HG02588 (cell line): ENCODE data around the gene UTP4.
"Not testable (repeated sequence)": the region's sequence is repeated elsewhere in the genome, so short reads cannot be mapped to it uniquely, and the experiment has no call there.

Experiments used
- ATAC-seq: cut with Tn5 transposase; IDR thresholded peaks from one replicate; pipeline ENCODE4 v1.9.1; 2021; ENCODE audit warnings: mild to moderate bottlenecking, moderate library complexity; ENCODE audit not compliant: unreplicated experiment

UTP4 gene

GRCh38 chr16:69127966-69128510, 4.4 kb upstream of the UTP4 start:
- no peak for ATAC-seq

- no peak for ATAC-seq
Observed at GRCh38 chr16:69130461-69130860, 2.0 kb upstream of the UTP4 start.

GRCh38 chr16:69131167-69131838, 1.1 kb upstream of the UTP4 start:
- ATAC-seq = no peak

GRCh38 chr16:69131839-69132423, 518 bp upstream of the UTP4 start:
- peak; percentile 30 for ATAC-seq

GRCh38 chr16:69133373-69133954, 1.0 kb downstream of the UTP4 start:
- no peak for ATAC-seq

GRCh38 chr16:69138608-69139007, 6.2 kb downstream of the UTP4 start:
- no peak for ATAC-seq

- ATAC-seq = not testable (repeated sequence)
Observed at GRCh38 chr16:69139464-69139863, 7.0 kb downstream of the UTP4 start.

GRCh38 chr16:69141014-69141413, 8.6 kb downstream of the UTP4 start:
- ATAC-seq = no peak

GRCh38 chr16:69141936-69142335, 9.5 kb downstream of the UTP4 start:
- no peak for ATAC-seq

- ATAC-seq = no peak
Observed at GRCh38 chr16:69143116-69143515, 10.7 kb downstream of the UTP4 start.

- ATAC-seq = no peak
Observed at GRCh38 chr16:69145658-69146057, 13.2 kb downstream of the UTP4 start.

GRCh38 chr16:69149621-69150020, 17.2 kb downstream of the UTP4 start:
- ATAC-seq = not testable (repeated sequence)

GRCh38 chr16:69150146-69150865, 17.9 kb downstream of the UTP4 start:
- ATAC-seq = no peak

- no peak for ATAC-seq
Observed at GRCh38 chr16:69157196-69157595, 24.7 kb downstream of the UTP4 start.

GRCh38 chr16:69160192-69160591, 27.7 kb downstream of the UTP4 start:
- ATAC-seq = no peak

GRCh38 chr16:69165584-69165983, 33.1 kb downstream of the UTP4 start:
- ATAC-seq = no peak

GRCh38 chr16:69166221-69166833, 33.9 kb downstream of the UTP4 start:
- ATAC-seq = no peak

GRCh38 chr16:69166946-69167930, 34.8 kb downstream of the UTP4 start:
- no peak for ATAC-seq

GRCh38 chr16:69169051-69169450, 36.6 kb downstream of the UTP4 start:
- ATAC-seq = no peak
